Islet precursor cell (in vitro differentiated cells): ENCODE results near the gene TRIM34.
"Not testable (repeated sequence)": the region's sequence is repeated elsewhere in the genome, so short reads cannot be mapped to it uniquely, and the experiment has no call there.

Experiments used
- DNase-seq: peaks from one replicate; pipeline ENCODE4 v3.0.0-alpha.2; 2018

The TRIM34 gene

DNA sequence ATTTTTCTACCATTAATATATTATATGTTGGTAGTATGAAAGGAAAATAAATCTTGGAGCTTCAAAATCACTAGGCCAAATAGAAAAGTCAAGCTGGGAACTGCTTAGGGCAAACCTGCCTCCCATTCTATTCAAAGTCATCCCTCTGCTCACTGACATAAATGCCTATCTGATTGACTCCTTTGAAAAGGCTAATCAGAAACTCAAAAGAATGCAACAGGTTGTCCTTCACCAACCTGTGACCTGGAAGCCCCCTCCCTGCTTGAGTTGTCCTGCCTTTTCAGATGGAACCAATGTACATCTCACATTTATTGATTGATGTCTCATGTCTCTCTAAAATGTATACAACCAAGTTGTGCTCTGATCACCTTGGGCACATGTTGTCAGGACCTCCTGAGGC is 3.2 kb upstream of the TRIM34 start:
- no peak for DNase-seq

DNA sequence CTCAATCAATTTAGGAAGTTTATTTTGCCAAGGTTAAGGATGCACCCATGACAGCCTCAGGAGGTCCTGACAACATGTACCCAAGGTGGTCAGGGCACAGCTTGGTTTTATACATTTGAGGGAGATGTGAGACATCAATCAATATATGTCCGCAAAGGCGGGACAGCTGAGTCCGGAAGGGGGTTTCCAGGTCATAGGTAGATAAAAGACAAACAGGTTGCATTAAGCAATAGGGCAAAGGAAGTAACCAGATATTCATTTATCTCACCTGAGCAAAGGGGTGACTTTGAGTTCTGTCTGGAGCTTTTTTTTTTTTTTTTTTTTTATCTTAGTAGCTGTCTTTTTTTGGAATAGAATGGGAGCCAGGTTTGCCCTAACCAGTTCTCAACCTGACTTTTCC is 2.0 kb upstream of the TRIM34 start:
- no peak for DNase-seq

DNA sequence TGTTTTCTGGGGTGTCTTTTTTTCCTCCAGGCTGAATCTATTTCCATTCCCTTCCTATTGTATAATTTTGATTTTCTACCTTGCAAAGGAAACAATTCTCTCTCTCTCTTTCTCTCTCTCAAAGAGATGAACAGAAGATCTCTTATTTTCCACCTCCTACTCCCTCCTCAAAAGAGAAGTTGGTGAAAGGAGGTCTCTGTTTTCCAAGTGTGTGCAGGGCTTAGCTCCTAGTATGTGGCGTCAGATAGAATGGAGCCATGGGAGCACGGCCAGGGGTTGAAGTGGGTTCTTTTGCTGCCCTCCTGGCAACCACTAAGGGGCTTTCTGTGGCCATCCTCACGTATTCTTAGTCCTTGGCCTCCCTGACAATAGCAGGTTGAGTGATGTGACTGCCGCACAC is 480 bp downstream of the TRIM34 start:
- DNase-seq: no peak

DNA sequence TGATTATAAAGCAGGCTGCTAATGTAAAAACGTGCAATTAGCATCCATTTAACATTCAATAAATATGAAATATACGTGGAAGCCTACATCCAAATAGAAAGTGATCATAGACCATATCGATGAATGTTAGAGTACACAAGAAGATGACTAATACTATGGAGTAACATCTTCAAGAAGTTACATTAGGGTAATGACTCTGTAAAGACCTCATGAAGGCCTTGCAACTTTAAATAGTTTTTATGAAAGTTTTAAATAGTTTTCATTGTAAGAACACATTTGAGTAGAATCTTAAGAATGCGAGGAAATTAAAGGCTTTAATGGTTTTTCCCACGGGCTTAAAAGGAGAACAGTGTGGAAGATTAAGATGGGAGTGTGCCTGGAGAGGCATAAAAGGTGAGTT is 1.4 kb downstream of the TRIM34 start:
- no peak for DNase-seq

DNA sequence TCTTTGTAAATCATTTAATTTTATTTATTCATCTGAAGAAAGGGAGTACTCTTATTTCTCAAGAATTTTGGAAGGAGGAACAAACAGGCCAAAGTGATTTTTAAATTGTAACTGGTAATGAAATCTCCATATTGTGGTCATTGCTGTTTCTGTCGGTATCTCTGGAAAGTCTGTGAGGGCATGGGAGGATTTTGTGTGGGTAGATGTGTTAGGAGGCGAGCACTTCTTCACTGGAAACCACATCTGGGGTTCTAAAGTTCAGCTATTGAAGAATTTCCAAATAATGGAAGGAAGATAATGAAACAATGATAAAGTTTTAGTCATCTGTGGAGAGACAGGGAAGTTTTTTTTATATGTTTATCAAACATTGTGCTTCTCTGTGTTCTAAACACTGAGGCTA is 6.6 kb downstream of the TRIM34 start:
- no peak for DNase-seq

DNA sequence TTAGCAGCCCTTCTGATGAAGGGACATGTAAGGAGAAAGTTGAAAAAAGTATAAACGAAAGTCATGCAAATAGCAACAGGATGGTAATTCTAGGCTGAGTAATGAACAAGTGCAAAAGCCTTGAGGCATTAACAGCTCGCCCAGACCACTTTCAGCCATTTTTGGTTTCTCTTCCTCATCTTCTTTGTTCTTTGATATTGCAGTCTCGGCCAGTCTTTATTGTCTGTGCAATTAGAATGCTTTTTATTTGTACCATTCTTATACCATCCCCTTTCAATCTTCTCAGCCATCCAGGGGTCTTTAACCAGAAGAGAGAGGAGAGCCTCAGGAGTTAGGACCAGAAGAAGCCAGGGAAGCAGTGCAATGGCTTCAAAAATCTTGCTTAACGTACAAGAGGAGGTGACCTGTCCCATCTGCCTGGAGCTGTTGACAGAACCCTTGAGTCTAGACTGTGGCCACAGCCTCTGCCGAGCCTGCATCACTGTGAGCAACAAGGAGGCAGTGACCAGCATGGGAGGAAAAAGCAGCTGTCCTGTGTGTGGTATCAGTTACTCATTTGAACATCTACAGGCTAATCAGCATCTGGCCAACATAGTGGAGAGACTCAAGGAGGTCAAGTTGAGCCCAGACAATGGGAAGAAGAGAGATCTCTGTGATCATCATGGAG is 7.3 kb downstream of the TRIM34 start:
- no peak for DNase-seq

DNA sequence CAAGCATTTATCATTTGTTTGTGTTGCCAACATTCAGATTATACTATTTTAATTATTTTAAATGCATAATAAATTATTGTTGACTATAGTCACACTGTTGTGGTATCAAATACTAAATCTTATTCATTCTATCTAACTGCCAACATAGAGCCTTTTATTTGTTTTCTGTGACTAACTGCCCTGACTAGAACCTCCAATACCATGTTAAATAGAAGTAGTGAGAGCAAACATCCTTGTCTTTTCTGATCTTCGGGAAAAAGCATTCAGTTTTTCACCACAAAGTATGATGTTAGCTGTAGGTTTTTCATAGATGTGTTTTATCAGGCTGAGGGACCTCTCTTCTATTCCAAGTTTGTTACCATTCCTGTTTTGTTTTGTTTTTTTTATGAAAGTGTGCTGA is 15.2 kb downstream of the TRIM34 start:
- DNase-seq: no peak

DNA sequence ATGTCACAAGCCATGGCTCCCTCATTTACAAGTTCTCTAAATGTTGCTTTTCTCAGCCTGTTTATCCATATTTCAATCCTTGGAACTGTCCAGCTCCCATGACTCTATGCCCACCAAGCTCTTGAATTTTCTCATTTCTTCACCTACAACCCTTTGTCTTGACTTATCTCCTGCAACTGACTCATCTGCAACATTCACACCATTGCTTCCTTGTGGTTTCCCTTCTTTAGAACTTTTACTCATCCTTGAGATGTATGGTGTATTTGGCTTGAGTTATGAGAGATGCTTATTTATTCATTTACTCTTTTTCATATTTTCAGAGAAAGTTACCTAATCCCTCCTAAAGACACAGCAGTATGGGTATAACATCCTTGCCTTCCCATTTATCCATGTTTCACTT is 18.8 kb downstream of the TRIM34 start:
- no peak for DNase-seq

DNA sequence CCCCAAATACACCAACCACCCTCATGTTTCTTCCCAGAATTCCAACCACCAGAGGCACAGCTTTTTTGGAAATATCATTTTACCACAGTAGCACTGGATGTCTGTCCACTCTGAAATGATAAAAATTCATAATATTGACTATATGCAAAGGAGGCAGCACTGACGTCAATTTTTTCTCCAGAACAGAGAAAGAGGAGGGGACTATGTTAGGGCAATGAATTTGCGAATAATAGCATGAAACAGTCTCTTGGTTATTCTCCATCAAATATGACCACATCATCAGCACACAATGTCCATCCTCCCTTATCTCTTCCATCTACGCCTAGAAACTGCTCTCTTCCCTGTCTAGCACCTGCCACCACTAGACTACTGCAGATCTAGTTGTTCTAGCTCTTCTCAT is 21.3 kb downstream of the TRIM34 start:
- DNase-seq: no peak

DNA sequence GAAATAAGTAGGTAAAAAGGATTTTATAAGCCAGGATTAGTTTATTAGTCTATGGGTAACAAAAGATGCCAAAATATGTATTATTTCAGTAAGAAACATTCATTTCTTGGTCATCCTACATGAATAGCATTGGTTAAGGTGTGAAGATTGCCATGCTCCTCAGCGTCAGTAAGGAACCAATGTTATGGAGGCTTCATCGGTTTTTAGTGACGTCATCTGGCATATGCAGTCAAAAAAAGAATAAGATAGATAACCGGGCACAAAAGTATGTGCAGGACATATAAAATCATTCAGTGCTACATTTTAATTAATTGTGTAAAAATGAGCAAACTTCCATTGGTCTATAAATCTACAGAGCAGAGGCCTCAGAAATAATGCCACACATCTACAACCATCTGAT is 30.7 kb downstream of the TRIM34 start:
- DNase-seq: no peak

DNA sequence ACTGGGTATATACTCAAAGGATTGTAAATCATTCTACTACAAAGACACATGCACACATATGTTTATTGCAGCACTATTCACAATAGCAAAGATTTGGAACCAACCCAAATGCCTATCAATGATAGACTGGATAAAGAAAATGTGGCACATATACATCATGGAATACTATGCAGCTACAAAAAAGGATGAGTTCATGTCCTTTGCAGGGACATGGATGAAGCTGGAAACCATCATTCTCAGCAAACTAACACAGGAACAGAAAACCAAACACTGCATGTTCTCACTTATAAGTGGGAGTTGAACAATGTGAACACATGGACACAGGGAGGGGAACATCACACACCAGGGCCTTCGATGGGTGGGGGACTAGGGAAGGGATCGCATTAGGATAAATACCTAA is 32.2 kb downstream of the TRIM34 start:
- not testable (repeated sequence) for DNase-seq

DNA sequence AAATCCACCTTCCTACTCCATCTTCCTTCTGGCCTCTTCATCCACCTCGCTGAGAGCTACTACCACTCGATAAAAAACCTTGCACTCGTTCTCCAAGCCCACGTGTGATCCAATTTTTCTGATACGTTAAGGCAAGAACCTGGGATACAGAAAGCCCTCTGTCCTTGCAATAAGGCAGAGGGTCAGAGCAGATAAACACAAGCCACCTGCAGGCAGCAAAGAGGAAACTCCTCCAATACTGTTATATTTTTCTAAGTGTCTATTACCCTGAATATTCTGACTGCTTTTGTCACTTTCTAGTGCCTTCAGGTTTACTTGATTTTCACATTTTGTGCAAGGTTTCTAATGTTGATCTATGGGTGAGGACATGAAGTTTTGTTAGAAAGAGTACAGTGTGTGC is 33.5 kb downstream of the TRIM34 start:
- DNase-seq: no peak

DNA sequence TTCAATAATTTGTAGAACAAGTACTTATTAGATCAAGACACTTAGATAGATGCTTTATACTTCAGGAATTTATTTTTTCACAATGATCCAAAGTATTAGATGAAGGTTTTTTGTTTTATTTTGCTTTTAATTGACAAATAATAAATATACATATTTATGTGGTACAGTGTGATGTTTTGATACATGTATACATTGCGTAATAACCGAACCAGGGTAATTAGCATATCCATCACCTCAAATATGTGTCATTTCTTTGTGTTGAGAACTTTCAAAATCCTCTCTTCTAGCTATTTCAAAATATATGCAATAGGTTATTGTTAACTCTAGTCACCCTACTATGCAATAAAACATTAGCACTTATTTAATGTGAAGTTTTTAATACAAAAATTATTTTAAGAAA is 38.7 kb downstream of the TRIM34 start:
- DNase-seq: no peak

DNA sequence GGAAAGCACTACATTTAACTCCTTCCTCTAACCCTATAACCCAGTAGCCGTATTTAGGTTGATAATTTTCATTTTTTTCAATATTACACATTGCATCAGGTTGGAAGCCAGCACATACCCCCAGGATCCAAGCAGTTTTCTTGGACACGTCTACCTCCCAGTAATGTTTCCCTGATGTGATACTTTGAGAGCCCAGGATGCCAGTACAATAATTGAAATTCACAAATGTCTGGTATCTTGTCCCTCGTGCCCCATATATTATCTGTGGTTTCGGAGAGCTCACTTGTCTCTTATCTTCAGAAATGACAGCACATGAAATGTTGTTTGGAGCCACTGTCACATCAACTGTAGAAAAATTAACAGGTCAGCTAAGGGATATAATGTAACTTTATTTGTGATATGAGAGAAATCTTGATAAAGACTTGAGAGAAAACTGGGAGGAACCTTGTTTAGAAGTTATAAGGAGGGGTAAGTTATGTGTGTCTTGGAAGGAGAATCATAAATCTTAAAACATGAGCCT is 40.3 kb downstream of the TRIM34 start:
- no peak for DNase-seq

DNA sequence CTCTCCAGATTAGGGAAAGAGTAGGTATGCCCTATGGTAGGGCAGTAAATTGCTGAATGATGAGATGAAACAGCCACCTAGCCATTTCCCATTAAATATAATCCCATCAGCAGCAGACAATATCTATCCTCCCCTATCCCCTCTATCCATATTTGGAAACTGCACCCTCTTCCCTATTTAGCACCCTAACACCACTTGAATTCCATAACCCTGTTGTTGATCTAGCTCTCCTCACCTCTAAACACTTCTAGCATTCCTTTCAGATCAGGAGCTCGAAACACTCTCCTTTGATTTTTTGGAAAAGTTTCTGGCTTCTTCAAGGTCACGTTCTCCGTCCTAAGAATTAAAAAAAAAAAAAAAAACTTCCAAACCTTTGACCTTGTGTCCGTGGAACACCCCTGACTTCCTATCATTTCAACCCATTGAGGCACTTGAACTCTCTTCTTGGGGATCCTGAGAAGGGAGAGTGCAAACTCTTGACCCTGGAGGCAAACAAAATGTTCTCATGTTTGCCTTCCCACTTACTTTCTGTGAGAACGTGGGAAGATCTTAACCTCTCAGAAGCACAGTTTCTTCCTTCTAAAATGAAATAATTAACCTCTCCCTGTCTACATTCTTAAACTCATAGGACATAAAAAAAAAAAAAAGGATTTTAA is 41.1 kb downstream of the TRIM34 start:
- no peak for DNase-seq

DNA sequence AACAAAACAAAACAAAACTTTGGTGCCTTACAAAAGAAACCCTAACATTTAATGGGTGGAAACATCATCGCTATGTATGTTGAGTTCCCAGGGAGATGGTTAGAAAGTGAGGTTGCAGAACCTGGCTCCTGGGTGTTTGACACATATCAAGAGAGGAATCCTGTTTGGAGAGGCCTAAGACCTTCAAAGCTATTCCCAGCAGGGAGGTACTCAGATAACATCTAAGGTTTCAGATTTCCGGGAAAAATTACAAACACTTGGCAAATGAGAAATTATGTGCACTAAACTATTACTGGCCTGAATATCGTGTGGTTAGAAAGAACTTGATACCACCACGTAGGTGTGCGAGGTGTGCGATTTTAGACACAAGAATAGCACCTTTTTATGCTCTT is 41.6 kb downstream of the TRIM34 start:
- DNase-seq: no peak

DNA sequence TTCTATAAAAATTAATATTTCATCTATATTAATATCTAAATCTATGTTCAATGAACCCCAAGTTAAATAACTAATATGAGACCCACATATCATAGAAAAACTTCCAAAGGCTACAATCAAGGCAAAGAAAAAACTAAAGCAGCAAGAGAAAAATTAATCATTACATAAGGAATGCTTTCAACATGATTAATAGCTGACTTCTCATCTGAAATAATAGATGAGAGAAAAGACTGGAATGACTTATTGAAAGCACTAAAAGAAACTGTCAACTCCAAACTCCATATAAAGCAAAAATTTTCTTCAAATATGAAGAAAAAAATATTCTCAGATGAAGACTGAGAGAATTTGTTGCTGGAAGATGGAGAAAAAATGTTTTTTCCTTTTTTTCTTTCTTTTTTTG is 47.0 kb downstream of the TRIM34 start:
- DNase-seq: no peak

DNA sequence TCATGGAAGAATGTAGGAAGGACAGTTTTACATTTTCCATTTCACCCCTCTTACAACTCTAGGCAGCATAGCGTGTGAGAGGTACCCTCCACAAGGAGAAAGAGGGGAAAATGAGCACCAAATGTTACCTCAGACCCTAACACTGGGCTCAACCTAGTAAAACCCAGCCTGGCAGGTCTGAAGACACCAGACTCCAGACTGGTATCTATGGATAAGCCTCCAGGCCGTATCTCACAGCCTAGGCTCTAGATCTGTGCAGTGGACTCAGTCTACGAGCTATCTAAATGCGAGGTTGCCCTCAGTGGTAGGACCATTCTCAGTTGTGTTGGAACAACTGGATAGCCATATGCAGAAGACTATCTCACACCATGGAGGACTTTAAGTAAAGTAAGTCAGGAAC is 49.6 kb downstream of the TRIM34 start:
- no peak for DNase-seq

DNA sequence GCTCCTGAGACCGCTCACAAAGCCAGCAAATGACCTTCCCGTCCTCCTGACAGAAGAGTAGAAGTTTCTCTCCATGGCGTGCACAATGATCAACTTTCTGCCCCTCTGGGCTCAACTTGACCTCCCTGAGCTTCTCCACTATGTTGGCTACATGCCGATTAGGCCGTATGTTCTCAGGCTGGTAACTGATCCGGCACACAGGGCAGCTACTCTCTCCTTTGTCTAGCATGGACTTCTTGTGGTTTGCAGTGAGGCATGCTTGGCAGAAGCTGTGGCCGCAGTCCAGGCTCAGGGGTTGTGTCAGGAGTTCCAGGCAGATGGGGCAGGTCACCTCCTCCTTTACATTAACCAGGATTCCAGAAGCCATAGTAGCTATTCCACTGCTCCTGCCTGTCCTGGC is 55.0 kb downstream of the TRIM34 start:
- no peak for DNase-seq

DNA sequence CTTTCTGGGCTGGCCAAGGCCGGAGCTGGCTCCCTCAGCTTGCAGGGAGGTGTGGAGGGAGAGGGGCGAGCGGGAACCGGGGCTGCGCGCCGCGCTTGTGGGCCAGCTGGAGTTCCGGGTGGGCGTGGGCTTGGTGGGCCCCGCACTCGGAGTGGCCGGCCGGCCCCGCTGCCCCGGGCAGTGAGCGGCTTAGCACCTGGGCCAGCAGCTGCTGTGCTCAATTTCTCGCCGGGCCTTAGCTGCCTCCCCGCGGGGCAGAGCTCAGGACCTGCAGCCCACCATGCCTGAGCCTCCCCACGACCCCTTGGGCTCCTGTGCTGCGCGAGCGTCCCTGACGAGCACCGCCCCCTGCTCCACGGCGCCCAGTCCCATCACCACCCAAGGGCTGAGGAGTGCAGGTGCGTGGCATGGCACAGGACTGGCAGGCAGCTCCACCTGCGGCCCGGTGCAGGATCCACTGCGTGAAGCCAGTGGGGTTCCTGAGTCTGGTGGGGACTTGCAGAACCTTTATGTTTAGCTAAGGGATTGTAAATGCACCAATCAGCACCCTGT is 58.2 kb downstream of the TRIM34 start:
- DNase-seq: not testable (repeated sequence)

DNA sequence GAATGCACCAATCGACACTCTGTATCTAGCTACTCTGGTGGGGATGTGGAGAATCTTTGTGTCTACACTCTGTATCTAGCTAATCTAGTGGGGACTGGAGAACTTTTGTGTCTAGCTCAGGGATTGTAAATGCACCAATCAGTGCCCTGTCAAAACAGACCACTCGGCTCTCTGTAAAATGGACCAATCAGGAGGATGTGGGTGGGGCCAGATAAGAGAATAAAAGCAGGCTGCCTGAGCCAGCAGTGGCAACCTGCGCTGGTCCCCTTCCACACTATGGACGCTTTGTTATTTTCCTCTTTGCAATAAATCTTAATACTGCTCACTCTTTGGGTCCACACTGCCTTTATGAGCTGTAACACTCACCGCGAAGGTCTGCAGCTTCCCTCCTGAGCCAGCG is 58.8 kb downstream of the TRIM34 start:
- DNase-seq: not testable (repeated sequence)

DNA sequence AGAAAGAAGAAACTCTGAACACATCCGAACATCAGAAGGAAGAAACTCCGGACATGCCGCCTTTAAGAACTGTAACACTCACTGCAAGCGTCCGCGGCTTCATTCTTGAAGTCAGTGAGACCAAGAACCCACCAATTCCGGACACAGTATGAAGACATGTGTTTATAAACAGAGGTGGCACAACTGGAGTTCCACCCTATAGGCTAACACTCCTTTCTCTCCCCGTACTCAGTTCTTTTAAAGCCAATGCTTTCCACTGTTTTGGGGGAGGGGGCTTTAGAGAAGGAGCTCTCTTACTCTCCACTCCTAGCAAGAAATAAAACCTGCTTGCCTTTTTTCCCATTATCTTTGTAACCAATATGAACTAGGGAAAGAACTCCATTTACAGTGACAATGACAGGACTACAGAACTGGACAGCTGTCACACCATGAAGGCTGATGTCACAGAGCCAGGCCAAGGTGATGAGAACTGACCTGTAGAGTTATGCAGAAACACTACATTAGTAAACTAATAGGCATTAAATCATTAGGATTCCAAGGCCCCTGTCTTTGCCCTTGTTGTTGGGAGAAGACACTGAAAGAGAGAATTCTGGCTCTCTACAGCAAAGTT is 59.3 kb downstream of the TRIM34 start:
- no peak for DNase-seq

DNA sequence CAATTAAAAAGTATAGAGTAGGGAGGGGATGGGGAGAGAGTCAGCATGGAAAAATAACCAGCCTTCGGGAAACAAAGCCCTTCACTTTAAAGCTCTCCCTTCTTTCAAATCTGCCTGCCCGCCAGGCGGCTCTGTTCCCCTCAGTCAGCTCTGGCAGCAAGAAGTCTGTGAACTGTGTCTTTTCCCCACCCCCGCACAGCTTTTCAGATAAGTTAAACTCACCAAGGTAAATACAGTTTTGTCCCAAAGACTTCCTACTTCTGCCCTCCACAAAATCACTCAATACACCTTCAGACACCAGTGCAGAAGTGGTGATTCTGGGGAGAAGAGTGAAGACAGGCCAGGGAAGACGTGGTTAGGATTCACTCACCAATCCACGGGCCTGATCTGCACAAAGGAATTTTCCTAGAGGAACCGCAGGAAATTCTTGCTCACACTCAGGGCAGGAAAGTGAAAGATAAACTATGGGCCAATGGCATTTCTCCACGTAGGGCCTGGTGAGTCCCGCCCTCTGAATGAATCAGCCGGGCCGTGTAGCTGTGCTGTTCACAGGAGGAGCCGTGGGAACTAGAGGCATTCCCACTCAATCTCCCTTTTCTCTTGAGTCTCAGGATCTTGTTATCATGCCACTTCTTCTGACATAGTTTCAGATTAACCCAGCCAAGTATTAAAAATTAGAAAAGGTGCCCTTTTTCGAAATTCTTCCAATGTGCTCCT is 60.0 kb downstream of the TRIM34 start, which contains the start of gene TRIM5:
Gene TRIM5, minus strand, starts transcription at position 429 of the 717 bp plus-strand sequence. CDS start 4,897 bp downstream, outside the sequence.
- DNase-seq: peak; percentile 98
